ENCODE measurements around the gene CERS6.

Gene CERS6

DNA sequence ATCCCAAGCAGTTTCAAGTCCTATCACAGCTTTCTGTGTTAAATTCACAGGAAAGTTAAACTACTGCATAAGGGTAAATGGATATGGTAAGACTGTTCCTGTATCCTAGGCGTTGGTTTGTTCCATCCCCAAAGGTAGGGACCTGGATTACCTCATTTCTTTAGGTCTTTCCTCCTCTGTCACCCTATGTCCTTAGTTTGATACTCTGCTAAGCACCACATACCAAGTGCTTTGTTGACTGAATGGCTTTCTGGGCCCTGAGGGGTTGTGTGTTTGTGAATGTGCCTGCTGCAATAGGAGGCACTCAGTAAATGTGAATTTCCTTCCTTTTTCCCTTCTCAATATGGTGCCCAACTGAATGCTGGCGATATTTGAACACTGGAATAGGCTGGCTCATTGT is 354.2 kb downstream of the CERS6 start:
- Histone ChIP-seq H3K9me3 (ENCODE audit: control insufficient read depth, low read length) (no peaks in the 10 kb centered on the region), H3K4me2 (ENCODE audit: low read length) (no peak overlapping the region), H3K27ac (no peak overlapping the region), H3K4me3 (ENCODE audit: low read depth, low read length) (no peak overlapping the region), H3K27me3 (ENCODE audit: control insufficient read depth, insufficient read depth, low read length) (no peaks in the 10 kb centered on the region), H3K9ac (no peak overlapping the region), H3K4me1 (peaks cover 47% of the 10 kb centered on the region), H2AFZ (peak overlapping the region; percentile 5), H3K79me2 (no peaks in the 10 kb centered on the region), H3K36me3 (ENCODE audit: control insufficient read depth, insufficient read depth, low read length) (no peaks in the 10 kb centered on the region)
- TF ChIP-seq, protein P1, sequence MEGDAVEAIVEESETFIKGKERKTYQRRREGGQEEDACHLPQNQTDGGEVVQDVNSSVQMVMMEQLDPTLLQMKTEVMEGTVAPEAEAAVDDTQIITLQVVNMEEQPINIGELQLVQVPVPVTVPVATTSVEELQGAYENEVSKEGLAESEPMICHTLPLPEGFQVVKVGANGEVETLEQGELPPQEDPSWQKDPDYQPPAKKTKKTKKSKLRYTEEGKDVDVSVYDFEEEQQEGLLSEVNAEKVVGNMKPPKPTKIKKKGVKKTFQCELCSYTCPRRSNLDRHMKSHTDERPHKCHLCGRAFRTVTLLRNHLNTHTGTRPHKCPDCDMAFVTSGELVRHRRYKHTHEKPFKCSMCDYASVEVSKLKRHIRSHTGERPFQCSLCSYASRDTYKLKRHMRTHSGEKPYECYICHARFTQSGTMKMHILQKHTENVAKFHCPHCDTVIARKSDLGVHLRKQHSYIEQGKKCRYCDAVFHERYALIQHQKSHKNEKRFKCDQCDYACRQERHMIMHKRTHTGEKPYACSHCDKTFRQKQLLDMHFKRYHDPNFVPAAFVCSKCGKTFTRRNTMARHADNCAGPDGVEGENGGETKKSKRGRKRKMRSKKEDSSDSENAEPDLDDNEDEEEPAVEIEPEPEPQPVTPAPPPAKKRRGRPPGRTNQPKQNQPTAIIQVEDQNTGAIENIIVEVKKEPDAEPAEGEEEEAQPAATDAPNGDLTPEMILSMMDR (IDR thresholded peaks at IDR 0.05): no peak

- Histone ChIP-seq H3K36me3 (ENCODE audit: control insufficient read depth, insufficient read depth, low read length) (no peaks in the 10 kb centered on the region), H3K4me2 (ENCODE audit: low read length) (no peak overlapping the region), H3K27me3 (ENCODE audit: control insufficient read depth, insufficient read depth, low read length) (no peaks in the 10 kb centered on the region), H3K4me1 (peaks cover 60% of the 10 kb centered on the region), H3K4me3 (ENCODE audit: low read depth, low read length) (no peak overlapping the region), H3K27ac (peak overlapping the region; percentile 52), H3K9me3 (ENCODE audit: control insufficient read depth, low read length) (no peaks in the 10 kb centered on the region), H2AFZ (peak overlapping the region; percentile 61), H3K79me2 (no peaks in the 10 kb centered on the region), H3K9ac (no peak overlapping the region)
- TF ChIP-seq, protein P1 (IDR thresholded peaks at IDR 0.05): no peak
These were observed 355.6 kb downstream of the CERS6 start for GRCh38 chr2:168811696-168812095.

GRCh38 chr2:168814046-168814445 is 358.0 kb downstream of the CERS6 start:
- H2AFZ ChIP-seq: peak overlapping the region; percentile 31
- H3K9ac ChIP-seq: no peak overlapping the region
- H3K4me1 ChIP-seq: peaks cover 51% of the 10 kb centered on the region
- no peaks in the 10 kb centered on the region for H3K27me3 ChIP-seq (ENCODE audit: control insufficient read depth, insufficient read depth, low read length)
- H3K9me3 ChIP-seq (ENCODE audit: control insufficient read depth, low read length): no peaks in the 10 kb centered on the region
- no peak overlapping the region for H3K4me3 ChIP-seq (ENCODE audit: low read depth, low read length)
- H3K36me3 ChIP-seq (ENCODE audit: control insufficient read depth, insufficient read depth, low read length): no peaks in the 10 kb centered on the region
- no peaks in the 10 kb centered on the region for H3K79me2 ChIP-seq
- TF ChIP-seq, protein P1 (IDR thresholded peaks at IDR 0.05): no peak
- no peak overlapping the region for H3K4me2 ChIP-seq (ENCODE audit: low read length)
- H3K27ac ChIP-seq: peak overlapping the region; percentile 68

DNA sequence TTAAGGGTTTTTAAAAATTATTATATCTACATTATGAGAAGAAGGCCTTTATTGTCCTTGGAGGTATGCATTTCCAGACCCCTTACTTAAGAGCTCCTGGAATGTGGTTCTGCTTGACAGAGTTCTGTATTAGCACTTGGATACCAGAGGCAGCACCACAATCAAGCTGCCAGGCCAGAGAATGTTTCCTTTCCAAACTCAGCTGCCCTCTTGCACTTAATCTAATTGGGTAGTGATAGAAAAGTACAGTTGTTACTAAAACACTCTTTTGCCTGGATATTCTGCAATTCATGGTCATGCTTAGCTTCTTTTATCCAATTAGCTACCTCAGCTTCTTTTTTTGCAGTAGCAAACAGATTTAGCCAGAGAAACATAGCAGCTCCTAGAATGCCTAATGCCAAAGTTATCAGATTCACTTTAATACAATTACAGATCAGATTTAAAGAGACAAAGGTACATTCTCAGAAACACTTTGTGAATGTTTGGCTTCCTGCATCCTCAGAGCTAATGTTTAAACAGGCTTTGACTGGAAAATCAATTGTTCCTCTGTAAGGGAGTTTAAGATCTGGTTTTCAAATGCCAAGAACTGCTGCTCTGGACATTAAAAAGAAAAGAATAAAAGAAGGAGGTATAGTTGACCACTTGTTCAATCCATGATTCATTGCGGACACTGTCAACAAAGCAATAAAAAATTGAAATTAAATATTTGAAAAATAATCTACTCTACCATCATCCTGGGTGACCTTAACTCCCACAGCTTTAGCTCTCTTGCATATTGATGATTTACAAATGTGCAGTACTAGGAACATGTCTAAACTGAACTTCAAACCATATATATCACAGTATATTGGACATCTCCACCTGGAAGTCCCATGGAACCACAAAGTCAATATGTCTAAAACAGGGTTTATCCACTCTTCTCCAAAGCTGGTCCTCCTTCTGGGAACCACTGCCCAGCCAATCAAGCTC is 359.2 kb downstream of the CERS6 start:
- peak overlapping the region; percentile 14 for H3K4me2 ChIP-seq (ENCODE audit: low read length)
- TF ChIP-seq, protein P1 (IDR thresholded peaks at IDR 0.05): no peak
- H3K4me1 ChIP-seq: peaks cover 44% of the 10 kb centered on the region
- H3K4me3 ChIP-seq (ENCODE audit: low read depth, low read length): no peak overlapping the region
- no peaks in the 10 kb centered on the region for H3K36me3 ChIP-seq (ENCODE audit: control insufficient read depth, insufficient read depth, low read length)
- no peaks in the 10 kb centered on the region for H3K79me2 ChIP-seq
- no peak overlapping the region for H3K9ac ChIP-seq
- peak overlapping the region; percentile 36 for H2AFZ ChIP-seq
- no peaks in the 10 kb centered on the region for H3K9me3 ChIP-seq (ENCODE audit: control insufficient read depth, low read length)
- H3K27ac ChIP-seq: peak overlapping the region; percentile 68
- H3K27me3 ChIP-seq (ENCODE audit: control insufficient read depth, insufficient read depth, low read length): no peaks in the 10 kb centered on the region

Measured in parathyroid adenoma (tissue), 2 donors.